A673 (cell line): ENCODE data around the gene OTOP3.

Experiments used
- CTCF ChIP-seq: fragments of 300-800, 200-600 bp; sonication (generic); conservative IDR thresholded peaks from 2 replicates; pipeline ENCODE4 v1.5.1; 2017; ENCODE audit warnings: low read depth, mild to moderate bottlenecking, antibody characterized with exemption, low read length, moderate library complexity, mixed read lengths
- EZH2 ChIP-seq: fragments of 200-600 bp; sonication (generic); IDR thresholded peaks from 2 replicates; pipeline ENCODE4 v1.6.1; 2017; ENCODE audit warnings: borderline replicate concordance, low read depth, mild to moderate bottlenecking, mixed read lengths, antibody characterized with exemption, low read length; ENCODE audit not compliant: poor library complexity, severe bottlenecking

- TF ChIP-seq CTCF (no peak), EZH2 (no peak)
These were observed 10.5 kb upstream of the OTOP3 start for GRCh38 chr17:74925242-74925641.
